SKM-1 treated with dmso at 0.1 percent for 144 hours (cell line): ENCODE results near the gene NPTXR.

Experiments
- DNase-seq: peaks from one replicate; lab custom pipeline; 2025; ENCODE audit not compliant: unreplicated experiment; lab: John Stamatoyannopoulos, UW

The NPTXR gene

DNA sequence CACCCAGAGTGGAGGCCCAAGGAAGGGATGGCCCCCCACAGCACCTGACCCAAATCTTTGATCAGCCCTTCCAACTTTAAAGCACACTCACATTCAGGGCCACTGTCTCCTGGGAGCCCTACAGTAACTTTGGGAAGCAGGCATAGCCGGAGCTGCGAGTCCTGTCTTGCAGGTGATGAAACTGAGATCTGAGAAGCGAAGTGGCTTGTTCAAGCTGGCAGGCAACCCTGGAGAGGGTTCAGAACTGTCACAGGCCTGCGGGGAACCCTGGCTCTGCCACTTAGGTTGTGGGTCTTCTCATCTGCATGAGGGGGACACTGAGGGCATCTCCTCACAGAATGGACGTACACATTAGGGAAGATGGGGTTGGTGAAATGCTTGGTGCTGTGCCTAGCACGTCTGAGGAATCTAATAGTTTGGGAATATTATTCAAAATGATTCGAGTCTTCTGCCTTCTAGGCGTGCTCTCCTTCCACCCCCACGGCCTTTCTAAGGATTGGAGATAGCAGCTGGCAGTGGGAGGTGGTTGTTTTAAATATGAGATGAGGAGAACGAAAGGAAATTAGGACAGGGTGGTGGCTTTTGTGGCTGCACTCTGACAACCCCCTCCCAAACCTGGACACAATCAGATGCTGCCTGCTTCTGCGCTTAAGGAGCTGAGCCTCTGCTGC, 69.2 kb downstream of the NPTXR start:
- no peak for DNase-seq

DNA sequence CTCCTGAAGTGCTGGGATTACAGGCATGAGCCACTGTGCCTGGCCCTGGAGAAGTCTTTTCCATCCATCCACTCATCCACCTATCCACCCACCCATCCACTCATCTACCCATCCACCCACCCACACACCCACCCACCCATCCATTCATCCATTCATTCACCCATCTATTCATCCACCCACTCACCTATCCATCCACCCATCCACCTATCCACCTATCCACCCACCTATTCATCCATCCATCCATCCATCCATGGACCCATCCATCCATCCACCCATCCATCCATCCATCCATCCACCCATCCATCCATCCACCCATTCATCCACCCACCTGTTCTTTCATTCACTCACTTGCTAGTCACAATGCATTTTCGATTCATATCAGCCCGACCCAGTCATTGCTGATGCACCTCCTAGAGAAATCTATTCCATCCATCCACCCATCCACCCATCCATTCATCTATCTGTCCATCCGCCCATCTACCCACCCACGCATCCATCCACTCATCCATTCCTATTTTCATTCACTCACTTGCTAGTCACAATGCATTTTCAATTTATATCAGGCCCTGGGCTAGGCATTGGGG, 70.4 kb downstream of the NPTXR start:
- no peak for DNase-seq

DNA sequence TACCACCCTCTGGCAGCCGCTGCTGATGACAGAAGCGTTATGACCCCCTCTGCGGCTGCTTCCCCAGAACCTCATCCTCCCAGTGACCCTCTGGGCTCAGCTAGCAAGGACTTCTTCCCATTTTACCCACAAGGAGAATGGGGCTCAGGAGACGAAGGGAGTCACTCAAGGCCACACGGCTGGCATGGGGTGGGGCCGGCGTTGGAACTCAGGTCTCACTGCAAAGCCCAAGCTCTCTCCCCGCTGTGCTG, 71.3 kb downstream of the NPTXR start:
- DNase-seq, result no peak

DNA sequence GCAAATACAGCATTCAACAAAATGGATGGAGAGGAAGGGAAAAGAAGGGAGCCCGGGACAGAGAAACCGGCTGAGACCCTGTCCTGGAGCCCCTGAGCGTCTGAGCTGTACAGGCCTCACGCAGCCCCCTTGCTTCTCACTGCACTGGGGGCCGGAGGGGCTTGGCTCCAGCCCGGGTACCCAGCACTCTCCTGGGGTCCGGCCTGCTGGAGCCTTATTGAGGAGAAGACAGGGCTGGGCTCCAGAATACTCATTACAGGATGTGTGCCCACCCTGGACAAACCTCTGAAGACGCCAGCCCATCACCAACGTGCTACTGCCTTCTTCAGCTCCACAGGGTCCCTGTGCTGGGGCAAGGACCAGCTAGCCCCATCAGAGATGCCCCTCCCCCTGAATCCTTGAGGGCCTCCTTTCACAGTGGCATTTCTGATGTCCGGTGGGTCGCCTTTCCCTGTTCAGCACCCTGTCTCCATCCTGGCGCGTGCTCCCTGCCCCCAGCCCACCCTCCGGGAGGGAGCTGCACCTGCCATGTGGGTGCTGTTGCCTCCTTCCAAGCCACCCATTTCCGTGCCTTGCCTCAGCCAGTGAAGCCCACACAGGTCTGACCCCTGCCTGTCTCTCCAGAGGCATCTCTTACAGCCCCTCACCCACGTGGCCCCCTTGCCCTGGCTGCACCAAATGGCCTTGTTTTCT, 73.4 kb downstream of the NPTXR start:
- DNase-seq, result no peak
